B cell (primary cell): ENCODE data around the gene TRIM62. TPM values are rescaled to one million over a fixed set of nuclear protein-coding genes. Genes with fewer than 3 reads are reported as not detected.

Source experiments
- ATAC-seq: fragments of 200-7000 bp; cut with Tn5 transposase; one replicate; pipeline ENCODE4 v1.10.0; 2021; ENCODE audit warnings: low read depth, mild to moderate bottlenecking, moderate number of reproducible peaks, moderate library complexity
- CTCF ChIA-PET: fragments of 350-600 bp; sonication (Branson Sonifier 250); formaldehyde crosslinking; loops from one replicate; lab custom pipeline; 2021; ENCODE audit warnings: antibody characterized with exemption, inconsistent platforms; lab: Charles Lee
- POLR2A ChIA-PET: fragments of 350-600 bp; sonication (Branson Sonifier 250); formaldehyde crosslinking; loops from one replicate; lab custom pipeline; 2021; ENCODE audit warnings: antibody characterized with exemption; lab: Charles Lee
- DNase-seq: peaks from one replicate; pipeline ENCODE4 v3.0.0; 2013
- H2AFZ ChIP-seq: 2 replicates; pipeline ENCODE4 v1.6.1; 2012; ENCODE audit warnings: mild to moderate bottlenecking, low read depth, low read length; ENCODE audit not compliant: insufficient read depth, poor library complexity, severe bottlenecking
- H3K27ac ChIP-seq, 2 donors: 1 replicate in 1 of 2; 2 replicates in 1 of 2; pipeline ENCODE4 v1.5.1; 2012 to 2013; ENCODE audit warnings: low read length in 2 of 2, mild to moderate bottlenecking in 2 of 2, moderate library complexity in 1 of 2
- H3K27me3 ChIP-seq, 4 experiments: fragments of 200-600 bp in 1 of 4; sonication (generic) in 1 of 4; replicated peaks in 1 of 4; 1 replicate in 2 of 4; 2 replicates in 2 of 4; pipeline versions ENCODE4 v1.6.1 to v1.7.0; 2013 to 2016; ENCODE audit warnings: low read length in 3 of 4, mild to moderate bottlenecking in 2 of 4, mixed read lengths in 1 of 4, moderate library complexity in 1 of 4; ENCODE audit not compliant: insufficient read depth in 4 of 4, control insufficient read depth in 3 of 4; ENCODE audit errors: control extremely low read depth in 1 of 4
- H3K36me3 ChIP-seq, 2 experiments: replicated peaks in 1 of 2; 1 replicate in 1 of 2; 2 replicates in 1 of 2; pipeline versions ENCODE4 v1.6.1 to v1.7.1; 2013; ENCODE audit warnings: low read length in 1 of 2; ENCODE audit not compliant: insufficient read depth in 2 of 2, control insufficient read depth in 1 of 2; ENCODE audit errors: control extremely low read depth in 1 of 2, extremely low read depth in 1 of 2
- H3K4me1 ChIP-seq, 2 donors: fragments of 200-600 bp in 1 of 2; sonication (generic) in 1 of 2; 1 replicate in 1 of 2; 2 replicates in 1 of 2; pipeline versions ENCODE4 v1.5.1 to v1.6.1; 2013 to 2017; ENCODE audit warnings: low read length in 2 of 2; ENCODE audit not compliant: control insufficient read depth in 2 of 2, insufficient read depth in 2 of 2
- H3K4me2 ChIP-seq: replicated peaks from 2 replicates; pipeline ENCODE3; 2012; ENCODE audit warnings: mild to moderate bottlenecking, low read depth, low read length; ENCODE audit not compliant: poor library complexity, severe bottlenecking
- H3K4me3 ChIP-seq, 5 experiments: fragments of 200-600 bp in 1 of 5; sonication (generic) in 1 of 5; 1 replicate in 3 of 5; 2 replicates in 2 of 5; pipeline versions ENCODE4 v1.5.1 to v1.7.0; 2011 to 2016; ENCODE audit warnings: low read length in 4 of 5, mild to moderate bottlenecking in 4 of 5, low read depth in 2 of 5, control low read depth in 1 of 5, moderate library complexity in 1 of 5; ENCODE audit not compliant: insufficient read depth in 1 of 5; ENCODE audit errors: control extremely low read depth in 1 of 5, extremely low read depth in 1 of 5
- H3K79me2 ChIP-seq: fragments of 200-600 bp; sonication (generic); one replicate; pipeline ENCODE4 v1.6.0; 2016; ENCODE audit warnings: low read length; ENCODE audit not compliant: control insufficient read depth, insufficient read depth
- H3K9ac ChIP-seq: fragments of 200-600 bp; sonication (generic); 2 replicates; pipeline ENCODE4 v1.6.1; 2017; ENCODE audit warnings: mild to moderate bottlenecking, low read length, moderate library complexity
- H3K9me3 ChIP-seq, 3 donors: one replicate each; pipeline versions ENCODE4 v1.6.1 to v1.7.1; 2013; ENCODE audit warnings: low read length in 2 of 3; ENCODE audit not compliant: control insufficient read depth in 2 of 3, insufficient read depth in 1 of 3; ENCODE audit errors: control extremely low read depth in 1 of 3
- H4K20me1 ChIP-seq: 2 replicates; pipeline ENCODE4 v1.6.0; 2012; ENCODE audit warnings: mild to moderate bottlenecking, low read length; ENCODE audit not compliant: insufficient read depth, control insufficient read depth, poor library complexity, severe bottlenecking
- H3K27ac Mint-ChIP-seq: one replicate; pipeline ENCODE4 v1.8.0; 2021; ENCODE audit warnings: mixed read lengths
- H3K27me3 Mint-ChIP-seq: one replicate; pipeline ENCODE4 v1.8.0; 2021; ENCODE audit warnings: mixed read lengths
- H3K4me1 Mint-ChIP-seq: one replicate; pipeline ENCODE4 v1.8.0; 2021; ENCODE audit warnings: mixed read lengths
- H3K4me3 Mint-ChIP-seq: one replicate; pipeline ENCODE4 v1.8.0; 2021; ENCODE audit warnings: mixed read lengths
- H3K9me3 Mint-ChIP-seq: one replicate; pipeline ENCODE4 v1.8.0; 2022; ENCODE audit warnings: mixed read lengths; ENCODE audit not compliant: insufficient read depth
- CTCF ChIP-seq: fragments of 200-600 bp; IDR thresholded peaks from one replicate; pipeline ENCODE4 v1.8.0; 2022; ENCODE audit warnings: antibody characterized with exemption, mild to moderate bottlenecking
- EZH2 ChIP-seq: IDR thresholded peaks from 2 replicates; pipeline ENCODE4 v1.6.1; 2012; ENCODE audit warnings: borderline replicate concordance, low read depth, mild to moderate bottlenecking, moderate library complexity, low read length; ENCODE audit not compliant: insufficient read depth, poor library complexity, severe bottlenecking
- WGBS: methylation state at CpG from one replicate; pipeline ENCODE4 v1.1.5; 2013; ENCODE audit warnings: missing lambda C conversion rate; ENCODE audit not compliant: insufficient coverage; 5-methylcytosine and 5-hydroxymethylcytosine counted together
- intact Hi-C: fragments of 100-400 bp; cut with micrococcal nuclease; formaldehyde crosslinking; loops from one replicate; pipeline ENCODE4 v1.10.0; 2022
- polyA plus RNA-seq: library from polyadenylated mRNA; depleted of rRNA; stranded (reverse); fragments of >200 nt; gene quantifications from 2 replicates; pipeline ENCODE4 v1.2.3, GENCODE V29; 2012
- total RNA-seq, 2 donors: library from RNA; stranded (reverse); fragments of 120-200 nt in 1 of 2; gene quantifications; 1 replicate in 1 of 2; 2 replicates in 1 of 2; pipeline versions ENCODE4 v1.2.3 to v1.2.4, GENCODE V29; 2013 to 2022

The TRIM62 gene
- total and polyA plus RNA-seq, 2 donors (not counting 1 experiment from before 2014, with no cell fraction given), result 10.7 to 24.1 TPM

- intact Hi-C loops, result no loop called here
Measured at GRCh38 chr1:33219886-33220661, 38.2 kb upstream of the TRIM62 start.

More at GRCh38 chr1:33219886-33220661, 38.2 kb upstream of the TRIM62 start:
- 95% methylated on average over 5 of the region's 7 CpGs for WGBS
- DNase-seq, result no peak
- CTCF ChIA-PET, result interaction anchor here (1.0 kb wide), 1 partner anchor 9 kb away, joined by 3 read pairs; no protein-coding TSS in a partner anchor
- H2AFZ ChIP-seq, result no peak overlapping the region
- no peak overlapping the region for H3K4me2 ChIP-seq
- Mint-ChIP-seq H3K9me3 (peaks cover 15% of the 10 kb centered on the region), H3K4me3 (no peak overlapping the region), H3K27ac (no peak overlapping the region), H3K4me1 (peaks cover 3% of the 10 kb centered on the region), H3K27me3 (peaks cover 22% of the 10 kb centered on the region)
- no peak overlapping the region for H3K27ac ChIP-seq
- H3K4me3 ChIP-seq, result no peak overlapping the region
- H3K79me2 ChIP-seq, result no peaks in the 10 kb centered on the region
- TF ChIP-seq EZH2, result no peak
- TF ChIP-seq CTCF, result no peak
- H3K9ac ChIP-seq, result no peak overlapping the region
- no peaks in the 10 kb centered on the region for H4K20me1 ChIP-seq
- H3K4me1 ChIP-seq, result peaks cover 4 to 6% of the 10 kb centered on the region in 2 donors
- peaks cover 0 to 3% (median 0%) of the 10 kb centered on the region in 4 experiments for H3K27me3 ChIP-seq
- POLR2A ChIA-PET, result no interaction called here
- H3K9me3 ChIP-seq, result peaks cover 1 to 5% (median 5%) of the 10 kb centered on the region in 3 donors
- no peak for ATAC-seq
- H3K36me3 ChIP-seq, result no peaks in the 10 kb centered on the region
